Sigmoid colon (tissue), 7 donors: ENCODE data around the gene TIMM13. TPM values are rescaled to one million over a fixed set of nuclear protein-coding genes. Genes with fewer than 3 reads are reported as not detected.
A peak's percentile ranks its signal among the peaks of the same experiment; 100 is the strongest.

Experiments
- DNase-seq: peaks from one replicate; pipeline ENCODE4 v3.0.0-alpha.2; 2019
- H3K27ac ChIP-seq, 4 donors: fragments of 200-600 bp; sonication (generic); one replicate each; pipeline ENCODE4 v1.5.1; 2016 to 2019; ENCODE audit warnings: mild to moderate bottlenecking in 1 of 4
- H3K27me3 ChIP-seq, 3 donors: fragments of 200-600 bp; sonication (generic); one replicate each; pipeline ENCODE4 v1.5.1; 2019; ENCODE audit warnings: mild to moderate bottlenecking in 1 of 3
- H3K36me3 ChIP-seq, 4 donors: fragments of 200-600 bp; sonication (generic); one replicate each; pipeline ENCODE4 v1.5.1; 2016 to 2019
- H3K4me1 ChIP-seq, 4 donors: fragments of 200-600 bp; sonication (generic); one replicate each; pipeline ENCODE4 v1.5.1; 2017 to 2019
- H3K4me3 ChIP-seq, 4 donors: fragments of 200-600 bp; sonication (generic); one replicate each; pipeline ENCODE4 v1.5.1; 2017 to 2019; ENCODE audit warnings: mild to moderate bottlenecking in 2 of 4, moderate library complexity in 1 of 4
- H3K9me3 ChIP-seq, 4 donors: fragments of 200-600 bp in 3 of 4; sonication (generic) in 3 of 4; one replicate each; pipeline versions ENCODE4 v1.5.1 to v1.6.1; 2013 to 2019
- EP300 ChIP-seq, 4 donors: sonication (generic); formaldehyde crosslinking; IDR thresholded peaks; one replicate each; pipeline ENCODE4 v1.6.1; 2017; ENCODE audit warnings: antibody characterized with exemption in 4 of 4
- POLR2A ChIP-seq, 2 donors: fragments of 450-650 bp; IDR thresholded peaks; one replicate each; pipeline ENCODE4 v1.6.1; 2016; ENCODE audit warnings: antibody characterized with exemption in 2 of 2, mild to moderate bottlenecking in 2 of 2, moderate library complexity in 2 of 2
- POLR2AphosphoS5 ChIP-seq, 4 donors: sonication (generic); formaldehyde crosslinking; IDR thresholded peaks; one replicate each; pipeline ENCODE4 v1.6.1; 2017; ENCODE audit warnings: antibody characterized with exemption in 4 of 4
- WGBS, 2 donors: extraction: QIAGEN DNeasy Blood & Tissue Kit; methylation state at CpG; one replicate each; pipeline ENCODE4 v1.1.7; 2013; 5-methylcytosine and 5-hydroxymethylcytosine counted together
- intact Hi-C: fragments of 100-400 bp; cut with DNase I; formaldehyde crosslinking; loops from one replicate; pipeline ENCODE4 v1.15.1; 2023
- polyA plus RNA-seq, 3 donors: library from polyadenylated mRNA; stranded (reverse); fragments of 200-250 nt; gene quantifications; one replicate each; pipeline ENCODE4 v1.2.3, GENCODE V29; 2013
- total RNA-seq, 4 donors: library from RNA; depleted of rRNA; stranded (reverse); fragments of >200 nt; gene quantifications; one replicate each; pipeline ENCODE4 v1.1.0, GENCODE V29; 2016
- TF ChIP-seq, protein P1 (sequence below), 4 experiments: fragments of 450-650 bp in 3 of 4; fragments of 200-600 bp in 1 of 4; IDR thresholded peaks; one replicate each; pipeline ENCODE4 v1.5.1; 2016 to 2019; ENCODE audit warnings: antibody characterized with exemption in 4 of 4, mild to moderate bottlenecking in 3 of 4, moderate library complexity in 2 of 4
- donor health status: healthy with polysubstance abuse.
- donor health status: Bipolar disorder and iron deficiency.
- donor health status: healthy.

Gene TIMM13
- total RNA-seq (10 to 100 TPM; 23.6 to 29.3 (median 26.3) TPM), polyA plus RNA-seq (100 to 1,000 TPM in 2 of 3 donors, 10 to 100 TPM in 1; 92.2 to 135 (median 101) TPM)

DNA sequence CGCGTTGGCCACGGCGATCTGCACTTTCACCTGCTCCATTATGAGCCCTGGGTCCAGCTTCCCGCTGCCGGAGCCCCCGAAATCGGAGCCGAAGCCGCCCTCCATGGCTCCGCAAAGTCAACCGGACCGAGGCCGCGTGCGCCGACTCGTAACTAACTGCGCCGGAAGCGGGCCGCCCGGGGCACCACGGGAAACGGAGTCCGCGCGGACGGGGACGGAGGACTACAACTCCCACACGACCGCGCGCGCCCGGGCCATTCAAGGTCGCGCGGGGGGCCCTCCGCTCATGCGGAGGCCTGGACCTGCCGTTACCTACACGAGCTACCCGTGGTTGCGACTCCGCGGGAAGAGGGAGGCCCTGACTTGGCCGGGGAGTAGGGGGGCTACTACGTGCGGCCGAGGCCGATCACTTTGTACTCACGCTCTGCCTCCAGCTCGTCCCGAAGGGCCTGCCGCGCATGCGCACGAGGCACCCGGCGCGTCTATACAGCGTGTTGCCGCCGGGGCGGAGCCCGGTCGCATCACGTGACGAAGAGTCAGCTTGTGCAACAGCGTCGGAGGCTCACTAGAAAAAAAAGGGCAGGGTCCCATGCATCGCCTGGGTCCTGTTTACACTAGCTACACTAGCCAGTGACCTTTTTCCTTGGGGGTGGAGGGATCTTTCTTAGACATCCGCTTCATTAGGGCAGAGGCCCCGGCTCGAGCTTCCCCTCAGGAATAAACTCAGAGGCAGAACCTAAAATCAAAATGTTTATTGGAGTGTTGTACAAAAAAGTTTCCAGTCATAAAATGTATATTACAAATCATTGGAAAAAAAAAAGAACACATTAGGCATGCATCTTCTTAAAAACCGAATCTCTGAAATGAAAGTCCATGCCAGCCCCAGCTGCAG is at the start of gene TIMM13:
Gene TIMM13, minus strand, starts transcription at position 158 of the 892 bp plus-strand sequence. Its CDS starts 53 bp downstream, at position 105.
- WGBS, 2 donors = 0 to 1% methylated on average over 77 of the region's 77 CpGs
- Histone ChIP-seq H3K27ac (peak within 1 kb of the TSS; percentile 94 to 98 (median 98)), H3K36me3 (peaks cover 0 to 23% (median 5%) of the 10 kb centered on the region in 4 donors), H3K4me3 (peak within 1 kb of the TSS; percentile 70 to 98 (median 85)), H3K27me3 (no peaks in the 10 kb centered on the region), H3K4me1 (peaks cover 0 to 48% (median 39%) of the 10 kb centered on the region in 4 donors), H3K9me3 (no peaks in the 10 kb centered on the region)
- intact Hi-C loops = loop anchor here (1.0 to 10.0 kb wide), 2 partner anchors 29 to 357 kb away; partner anchors contain the start of genes LMNB2, SGTA and THOP1
- peak; percentile 49 to 91 (median 78) for TF ChIP-seq POLR2AphosphoS5 (IDR thresholded peaks at IDR 0.05)
- peak; percentile 16 to 60 for TF ChIP-seq POLR2A (IDR thresholded peaks at IDR 0.05)
- TF ChIP-seq EP300 (IDR thresholded peaks at IDR 0.05) = peak in 2 of 4 donors; percentile 15 to 18
- TF ChIP-seq, protein P1, sequence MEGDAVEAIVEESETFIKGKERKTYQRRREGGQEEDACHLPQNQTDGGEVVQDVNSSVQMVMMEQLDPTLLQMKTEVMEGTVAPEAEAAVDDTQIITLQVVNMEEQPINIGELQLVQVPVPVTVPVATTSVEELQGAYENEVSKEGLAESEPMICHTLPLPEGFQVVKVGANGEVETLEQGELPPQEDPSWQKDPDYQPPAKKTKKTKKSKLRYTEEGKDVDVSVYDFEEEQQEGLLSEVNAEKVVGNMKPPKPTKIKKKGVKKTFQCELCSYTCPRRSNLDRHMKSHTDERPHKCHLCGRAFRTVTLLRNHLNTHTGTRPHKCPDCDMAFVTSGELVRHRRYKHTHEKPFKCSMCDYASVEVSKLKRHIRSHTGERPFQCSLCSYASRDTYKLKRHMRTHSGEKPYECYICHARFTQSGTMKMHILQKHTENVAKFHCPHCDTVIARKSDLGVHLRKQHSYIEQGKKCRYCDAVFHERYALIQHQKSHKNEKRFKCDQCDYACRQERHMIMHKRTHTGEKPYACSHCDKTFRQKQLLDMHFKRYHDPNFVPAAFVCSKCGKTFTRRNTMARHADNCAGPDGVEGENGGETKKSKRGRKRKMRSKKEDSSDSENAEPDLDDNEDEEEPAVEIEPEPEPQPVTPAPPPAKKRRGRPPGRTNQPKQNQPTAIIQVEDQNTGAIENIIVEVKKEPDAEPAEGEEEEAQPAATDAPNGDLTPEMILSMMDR (IDR thresholded peaks at IDR 0.05) = no peak
- DNase-seq = peak; percentile 99

DNA sequence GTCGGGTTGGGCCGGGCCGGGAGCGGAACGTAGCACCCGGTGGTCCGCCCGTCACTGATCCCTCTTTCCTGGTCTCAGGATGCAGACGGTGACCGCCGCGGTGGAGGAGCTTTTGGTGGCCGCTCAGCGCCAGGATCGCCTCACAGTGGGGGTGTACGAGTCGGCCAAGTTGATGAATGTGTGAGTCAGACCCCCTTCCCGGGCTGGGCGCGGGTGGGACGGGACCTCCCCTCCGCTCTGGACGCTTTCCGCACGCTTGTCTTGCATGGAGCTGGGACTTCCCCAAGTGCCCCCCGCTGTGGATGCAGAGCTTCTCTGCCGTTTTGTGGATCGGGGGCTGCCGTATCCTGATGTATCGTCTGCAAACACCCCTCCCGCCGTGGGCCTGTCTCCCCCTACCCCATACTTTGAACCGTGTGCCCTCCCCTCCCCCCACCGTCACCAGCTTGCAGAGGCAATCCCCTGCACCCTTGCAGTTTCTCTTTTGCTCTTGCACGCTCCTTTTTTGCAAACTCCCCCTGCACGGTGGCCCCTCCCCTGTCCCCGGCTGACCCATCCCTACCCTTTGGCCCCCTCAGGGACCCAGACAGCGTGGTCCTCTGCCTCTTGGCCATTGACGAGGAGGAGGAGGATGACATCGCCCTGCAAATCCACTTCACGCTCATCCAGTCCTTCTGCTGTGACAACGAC is 49.2 kb upstream of the TIMM13 start:
- TF ChIP-seq, protein P1 (IDR thresholded peaks at IDR 0.05) = no peak
- TF ChIP-seq EP300 (IDR thresholded peaks at IDR 0.05) (no peak), POLR2A (IDR thresholded peaks at IDR 0.05) (no peak), POLR2AphosphoS5 (IDR thresholded peaks at IDR 0.05) (no peak)
- Histone ChIP-seq H3K4me1 (peaks cover 0 to 35% (median 20%) of the 10 kb centered on the region in 4 donors), H3K4me3 (peak overlapping the region; percentile 71 to 97 (median 94)), H3K27ac (peak overlapping the region; percentile 91 to 96 (median 94)), H3K9me3 (no peaks in the 10 kb centered on the region), H3K36me3 (peaks cover 0 to 14% (median 4%) of the 10 kb centered on the region in 4 donors), H3K27me3 (no peaks in the 10 kb centered on the region)
- DNase-seq = peak; percentile 77
- intact Hi-C loops = loop anchor here (1.0 to 2.0 kb wide), 2 partner anchors 67 to 126 kb away; no protein-coding TSS in a partner anchor
- WGBS, 2 donors = 0 to 1% methylated on average over 42 of the region's 42 CpGs

- H3K27me3 ChIP-seq = no peaks in the 10 kb centered on the region
- 1% methylated on average over 70 of the region's 70 CpGs for WGBS, 2 donors
- H3K4me1 ChIP-seq = peaks cover 0 to 35% (median 20%) of the 10 kb centered on the region in 4 donors
- H3K9me3 ChIP-seq = no peaks in the 10 kb centered on the region
- intact Hi-C loops = loop anchor here (1.0 to 2.0 kb wide), 3 partner anchors 67 to 135 kb away; no protein-coding TSS in a partner anchor
- H3K27ac ChIP-seq = peak within 1 kb of the TSS; percentile 91 to 96 (median 94)
- TF ChIP-seq POLR2A (IDR thresholded peaks at IDR 0.05) (peak; percentile 100), POLR2AphosphoS5 (IDR thresholded peaks at IDR 0.05) (peak; percentile 100), EP300 (IDR thresholded peaks at IDR 0.05) (peak in 2 of 4 donors; percentile 42 to 73)
- TF ChIP-seq, protein P1 (IDR thresholded peaks at IDR 0.05) = no peak
- peak; percentile 99 for DNase-seq
- H3K4me3 ChIP-seq = peak within 1 kb of the TSS; percentile 71 to 97 (median 94)
- peaks cover 0 to 14% (median 4%) of the 10 kb centered on the region in 4 donors for H3K36me3 ChIP-seq
Observed at GRCh38 chr19:2475702-2476450, 48.5 kb upstream of the TIMM13 start, which contains the start of gene GADD45B. GADD45B (plus strand) TSS chr19:2476127; CDS start chr19:2476359, 232 bp downstream.
